HepG2 (cell line): ENCODE results near the gene SDK1.

Experiments
- AGO1 ChIP-seq: fragments of 200-400 bp; formaldehyde crosslinking; IDR thresholded peaks from 2 replicates; pipeline ENCODE4 v1.6.1; 2017; ENCODE audit warnings: mild to moderate bottlenecking, low read depth, low read length, moderate library complexity; ENCODE audit not compliant: poor library complexity, severe bottlenecking
- EP300 ChIP-seq, 3 experiments: sonication (generic) in 1 of 3; formaldehyde crosslinking in 1 of 3; IDR thresholded peaks; 2 replicates each; pipeline versions ENCODE4 v1.5.1 to v1.6.1; 2011 to 2020; ENCODE audit warnings: low read depth in 2 of 3, low read length in 2 of 3, borderline replicate concordance in 1 of 3, improper control_type of control experiment in 1 of 3, mild to moderate bottlenecking in 1 of 3, missing genetic modification reagents in 1 of 3, moderate library complexity in 1 of 3
- RAD21 ChIP-seq: fragments of 450-650 bp; formaldehyde crosslinking; IDR thresholded peaks from 2 replicates; pipeline ENCODE4 v1.5.0; 2020; ENCODE audit warnings: mild to moderate bottlenecking
- ZFP62 ChIP-seq: sonication (generic); formaldehyde crosslinking; IDR thresholded peaks from 2 replicates; pipeline ENCODE4 v1.4.0; 2020; ENCODE audit warnings: missing genetic modification reagents

DNA sequence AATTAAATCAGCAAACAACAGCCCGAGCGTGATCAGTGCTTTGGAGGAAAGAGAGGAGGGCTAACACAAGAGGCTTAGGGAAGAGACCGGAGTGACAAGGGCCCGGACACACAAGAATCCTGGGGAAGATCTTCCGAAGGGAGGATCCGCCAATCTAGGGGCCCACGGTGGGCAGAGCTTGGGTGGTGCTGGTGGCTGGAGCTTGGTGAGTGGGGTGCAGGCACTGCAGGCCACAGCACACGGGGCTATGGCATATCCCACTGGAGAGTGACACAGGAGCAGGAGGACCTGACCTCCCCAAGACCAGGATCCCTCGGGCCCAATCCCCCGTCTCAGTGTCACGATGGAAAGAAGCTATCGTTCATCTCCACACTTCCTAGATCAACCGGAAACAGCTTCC is 909.8 kb downstream of the SDK1 start:
- no peak for TF ChIP-seq RAD21 (CRISPR knock-in tag)
- TF ChIP-seq EP300 (IDR thresholded peaks at IDR 0.05; ENCODE audit: low read depth in 2 of 2, low read length in 2 of 2): no peak
- TF ChIP-seq EP300 (CRISPR knock-in tag; IDR thresholded peaks at IDR 0.05; ENCODE audit: borderline replicate concordance): no peak
- no peak for TF ChIP-seq ZFP62 (CRISPR knock-in tag)
- TF ChIP-seq AGO1: no peak
